Sigmoid colon (tissue), 4 donors: ENCODE results near the gene TNF.

Experiments
- CTCF ChIP-seq, 4 experiments: fragments of 450-650 bp in 3 of 4; fragments of 200-600 bp in 1 of 4; IDR thresholded peaks; one replicate each; pipeline ENCODE4 v1.5.1; 2016 to 2019; ENCODE audit warnings: antibody characterized with exemption in 4 of 4, mild to moderate bottlenecking in 3 of 4, moderate library complexity in 2 of 4
- POLR2A ChIP-seq, 2 donors: fragments of 450-650 bp; IDR thresholded peaks; one replicate each; pipeline ENCODE4 v1.6.1; 2016; ENCODE audit warnings: antibody characterized with exemption in 2 of 2, mild to moderate bottlenecking in 2 of 2, moderate library complexity in 2 of 2
- POLR2AphosphoS5 ChIP-seq, 4 donors: sonication (generic); formaldehyde crosslinking; IDR thresholded peaks; one replicate each; pipeline ENCODE4 v1.6.1; 2017; ENCODE audit warnings: antibody characterized with exemption in 4 of 4

GRCh38 chr6:31529329-31530150, 45.8 kb upstream of the TNF start:
- TF ChIP-seq CTCF (IDR thresholded peaks at IDR 0.05) (no peak), POLR2A (IDR thresholded peaks at IDR 0.05) (no peak), POLR2AphosphoS5 (IDR thresholded peaks at IDR 0.05) (peak in 1 of 4 donors; percentile 41)
